GM21515 (cell line): ENCODE results near the gene EGFLAM.

Source experiments
- ATAC-seq: cut with Tn5 transposase; IDR thresholded peaks from one replicate; pipeline ENCODE4 v1.9.1; 2021; ENCODE audit not compliant: unreplicated experiment

Gene EGFLAM

GRCh38 chr5:38258319-38259061 lies at the start of gene EGFLAM:
EGFLAM (plus strand) TSS chr5:38258559; CDS start chr5:38258755, 196 bp downstream.
- ATAC-seq, result no peak

- ATAC-seq, result no peak
These were observed 49.5 kb upstream of the EGFLAM start for GRCh38 chr5:38208782-38209378.

- ATAC-seq, result no peak
These were observed 47.5 kb upstream of the EGFLAM start for GRCh38 chr5:38210676-38211353.

GRCh38 chr5:38211354-38211710 lies 47.0 kb upstream of the EGFLAM start:
- ATAC-seq, result no peak

GRCh38 chr5:38212307-38212706 lies 46.1 kb upstream of the EGFLAM start:
- ATAC-seq, result no peak

GRCh38 chr5:38226091-38226490 lies 32.3 kb upstream of the EGFLAM start:
- ATAC-seq, result no peak

- no peak for ATAC-seq
These were observed 29.4 kb upstream of the EGFLAM start for GRCh38 chr5:38228914-38229313.

GRCh38 chr5:38234737-38235136 lies 23.6 kb upstream of the EGFLAM start:
- ATAC-seq, result no peak

GRCh38 chr5:38237681-38238080 lies 20.7 kb upstream of the EGFLAM start:
- ATAC-seq, result no peak

GRCh38 chr5:38240212-38240611 lies 18.1 kb upstream of the EGFLAM start:
- no peak for ATAC-seq

GRCh38 chr5:38241655-38242054 lies 16.7 kb upstream of the EGFLAM start:
- ATAC-seq, result no peak

GRCh38 chr5:38245307-38245706 lies 13.1 kb upstream of the EGFLAM start:
- ATAC-seq, result no peak

- no peak for ATAC-seq
These were observed 9.1 kb upstream of the EGFLAM start for GRCh38 chr5:38249301-38249700.

GRCh38 chr5:38249812-38250211 lies 8.5 kb upstream of the EGFLAM start:
- no peak for ATAC-seq

GRCh38 chr5:38250763-38251448 lies 7.5 kb upstream of the EGFLAM start:
- no peak for ATAC-seq

GRCh38 chr5:38253759-38254158 lies 4.6 kb upstream of the EGFLAM start:
- ATAC-seq, result no peak

- ATAC-seq, result no peak
These were observed 884 bp upstream of the EGFLAM start for GRCh38 chr5:38257308-38258041.

- ATAC-seq, result no peak
These were observed 379 bp upstream of the EGFLAM start for GRCh38 chr5:38258042-38258318.

- no peak for ATAC-seq
These were observed 876 bp downstream of the EGFLAM start for GRCh38 chr5:38259062-38259808.

GRCh38 chr5:38259809-38260160 lies 1.4 kb downstream of the EGFLAM start:
- ATAC-seq, result no peak

GRCh38 chr5:38263983-38264382 lies 5.6 kb downstream of the EGFLAM start:
- no peak for ATAC-seq
